Measurements from ENCODE around the gene PLEKHH2.

Gene PLEKHH2

GRCh38 chr2:43759195-43759594, 122.1 kb downstream of the PLEKHH2 start:
- H2BK120ac ChIP-seq (ENCODE audit: insufficient read depth, low read length, poor library complexity) = no peak overlapping the region
- no peaks in the 10 kb centered on the region for H3K79me2 ChIP-seq (ENCODE audit: control insufficient read depth, insufficient read depth, low read length, poor library complexity)
- no peak overlapping the region for H3K4me2 ChIP-seq (ENCODE audit: low read length)
- H3K4ac ChIP-seq (ENCODE audit: low read depth, low read length) = no peak overlapping the region
- H2BK5ac ChIP-seq (ENCODE audit: low read depth, low read length, poor library complexity) = no peak overlapping the region
- no peak overlapping the region for H4K12ac ChIP-seq (ENCODE audit: low read depth, low read length)
- H3K9me3 ChIP-seq (ENCODE audit: insufficient read depth, low read depth, low read length) = no peaks in the 10 kb centered on the region
- no peak overlapping the region for H3K9ac ChIP-seq (ENCODE audit: low read length)
- H2AFZ ChIP-seq (ENCODE audit: insufficient read depth, low read length, poor library complexity) = no peak overlapping the region
- H3K4me1 ChIP-seq (ENCODE audit: control insufficient read depth in 1 of 2, insufficient read depth in 2 of 2, low read length in 2 of 2) = no peaks in the 10 kb centered on the region
- no peaks in the 10 kb centered on the region for H3K36me3 ChIP-seq (ENCODE audit: control insufficient read depth in 1 of 2, insufficient read depth in 2 of 2, low read length in 2 of 2)
- no peaks in the 10 kb centered on the region for H3K27me3 ChIP-seq (ENCODE audit: insufficient read depth, low read length)
- H3K14ac ChIP-seq (ENCODE audit: low read length) = no peak overlapping the region
- no peak overlapping the region for H3K4me3 ChIP-seq (ENCODE audit: low read depth, low read length)
- no peak overlapping the region for H4K91ac ChIP-seq (ENCODE audit: low read depth, low read length)
- no peak for DNase-seq
- no peak overlapping the region for H2AK5ac ChIP-seq (ENCODE audit: low read length)
- H2BK12ac ChIP-seq (ENCODE audit: low read length) = no peak overlapping the region
- no peak overlapping the region for H4K8ac ChIP-seq (ENCODE audit: low read depth, low read length)
- no peak overlapping the region for H3K27ac ChIP-seq (ENCODE audit: low read depth, low read length)
- no peaks in the 10 kb centered on the region for H3K79me1 ChIP-seq (ENCODE audit: low read length)
- H3K18ac ChIP-seq (ENCODE audit: low read length) = no peak overlapping the region
- H3K23ac ChIP-seq (ENCODE audit: low read length) = no peak overlapping the region

GRCh38 chr2:43762286-43762685, 125.2 kb downstream of the PLEKHH2 start:
- no peak overlapping the region for H4K8ac ChIP-seq (ENCODE audit: low read depth, low read length)
- no peak overlapping the region for H3K23ac ChIP-seq (ENCODE audit: low read length)
- no peak overlapping the region for H2AFZ ChIP-seq (ENCODE audit: insufficient read depth, low read length, poor library complexity)
- H3K4me2 ChIP-seq (ENCODE audit: low read length) = no peak overlapping the region
- H2BK12ac ChIP-seq (ENCODE audit: low read length) = no peak overlapping the region
- H3K14ac ChIP-seq (ENCODE audit: low read length) = no peak overlapping the region
- H3K9me3 ChIP-seq (ENCODE audit: insufficient read depth, low read depth, low read length) = peaks cover 2% of the 10 kb centered on the region
- H4K91ac ChIP-seq (ENCODE audit: low read depth, low read length) = no peak overlapping the region
- no peaks in the 10 kb centered on the region for H3K79me2 ChIP-seq (ENCODE audit: control insufficient read depth, insufficient read depth, low read length, poor library complexity)
- no peak overlapping the region for H3K27ac ChIP-seq (ENCODE audit: low read depth, low read length)
- no peak overlapping the region for H2BK120ac ChIP-seq (ENCODE audit: insufficient read depth, low read length, poor library complexity)
- no peak overlapping the region for H2AK5ac ChIP-seq (ENCODE audit: low read length)
- no CpG with 5 or more reads among the region's 3 CpGs for WGBS (ENCODE audit: extremely low coverage, insufficient coverage, insufficient read length)
- H3K4me1 ChIP-seq (ENCODE audit: control insufficient read depth in 1 of 2, insufficient read depth in 2 of 2, low read length in 2 of 2) = no peaks in the 10 kb centered on the region
- no peak overlapping the region for H4K12ac ChIP-seq (ENCODE audit: low read depth, low read length)
- DNase-seq = no peak
- no peaks in the 10 kb centered on the region for H3K27me3 ChIP-seq (ENCODE audit: insufficient read depth, low read length)
- H3K79me1 ChIP-seq (ENCODE audit: low read length) = no peaks in the 10 kb centered on the region
- no peak overlapping the region for H3K4me3 ChIP-seq (ENCODE audit: low read depth, low read length)
- no peaks in the 10 kb centered on the region for H3K36me3 ChIP-seq (ENCODE audit: control insufficient read depth in 1 of 2, insufficient read depth in 2 of 2, low read length in 2 of 2)
- no peak overlapping the region for H3K4ac ChIP-seq (ENCODE audit: low read depth, low read length)
- no peak overlapping the region for H2BK5ac ChIP-seq (ENCODE audit: low read depth, low read length, poor library complexity)
- no peak overlapping the region for H3K18ac ChIP-seq (ENCODE audit: low read length)
- no peak overlapping the region for H3K9ac ChIP-seq (ENCODE audit: low read length)

GRCh38 chr2:43763091-43763490, 126.0 kb downstream of the PLEKHH2 start:
- no CpG with 5 or more reads among the region's 2 CpGs for WGBS (ENCODE audit: extremely low coverage, insufficient coverage, insufficient read length)
- H3K79me1 ChIP-seq (ENCODE audit: low read length) = no peaks in the 10 kb centered on the region
- H3K27ac ChIP-seq (ENCODE audit: low read depth, low read length) = no peak overlapping the region
- no peaks in the 10 kb centered on the region for H3K79me2 ChIP-seq (ENCODE audit: control insufficient read depth, insufficient read depth, low read length, poor library complexity)
- no peak overlapping the region for H3K9ac ChIP-seq (ENCODE audit: low read length)
- DNase-seq = no peak
- no peak overlapping the region for H2AK5ac ChIP-seq (ENCODE audit: low read length)
- peaks cover 2% of the 10 kb centered on the region for H3K9me3 ChIP-seq (ENCODE audit: insufficient read depth, low read depth, low read length)
- H3K36me3 ChIP-seq (ENCODE audit: control insufficient read depth in 1 of 2, insufficient read depth in 2 of 2, low read length in 2 of 2) = no peaks in the 10 kb centered on the region
- no peaks in the 10 kb centered on the region for H3K27me3 ChIP-seq (ENCODE audit: insufficient read depth, low read length)
- H3K4me3 ChIP-seq (ENCODE audit: low read depth, low read length) = no peak overlapping the region
- H3K4me2 ChIP-seq (ENCODE audit: low read length) = no peak overlapping the region
- H3K18ac ChIP-seq (ENCODE audit: low read length) = no peak overlapping the region
- H2BK5ac ChIP-seq (ENCODE audit: low read depth, low read length, poor library complexity) = no peak overlapping the region
- H2BK120ac ChIP-seq (ENCODE audit: insufficient read depth, low read length, poor library complexity) = no peak overlapping the region
- H4K12ac ChIP-seq (ENCODE audit: low read depth, low read length) = no peak overlapping the region
- H3K14ac ChIP-seq (ENCODE audit: low read length) = no peak overlapping the region
- H2BK12ac ChIP-seq (ENCODE audit: low read length) = no peak overlapping the region
- no peaks in the 10 kb centered on the region for H3K4me1 ChIP-seq (ENCODE audit: control insufficient read depth in 1 of 2, insufficient read depth in 2 of 2, low read length in 2 of 2)
- H3K4ac ChIP-seq (ENCODE audit: low read depth, low read length) = no peak overlapping the region
- H4K8ac ChIP-seq (ENCODE audit: low read depth, low read length) = no peak overlapping the region
- no peak overlapping the region for H4K91ac ChIP-seq (ENCODE audit: low read depth, low read length)
- no peak overlapping the region for H2AFZ ChIP-seq (ENCODE audit: insufficient read depth, low read length, poor library complexity)
- no peak overlapping the region for H3K23ac ChIP-seq (ENCODE audit: low read length)

- no peak for DNase-seq
- Histone ChIP-seq H3K27ac (ENCODE audit: low read depth, low read length) (no peak overlapping the region), H3K23ac (ENCODE audit: low read length) (no peak overlapping the region), H3K18ac (ENCODE audit: low read length) (no peak overlapping the region), H2BK120ac (ENCODE audit: insufficient read depth, low read length, poor library complexity) (no peak overlapping the region), H3K79me2 (ENCODE audit: control insufficient read depth, insufficient read depth, low read length, poor library complexity) (no peaks in the 10 kb centered on the region), H3K9ac (ENCODE audit: low read length) (no peak overlapping the region), H3K36me3 (ENCODE audit: control insufficient read depth in 1 of 2, insufficient read depth in 2 of 2, low read length in 2 of 2) (no peaks in the 10 kb centered on the region), H3K4ac (ENCODE audit: low read depth, low read length) (no peak overlapping the region), H3K4me1 (ENCODE audit: control insufficient read depth in 1 of 2, insufficient read depth in 2 of 2, low read length in 2 of 2) (no peaks in the 10 kb centered on the region), H3K14ac (ENCODE audit: low read length) (no peak overlapping the region), H3K79me1 (ENCODE audit: low read length) (no peaks in the 10 kb centered on the region), H2AK5ac (ENCODE audit: low read length) (no peak overlapping the region), H3K4me2 (ENCODE audit: low read length) (no peak overlapping the region), H3K27me3 (ENCODE audit: insufficient read depth, low read length) (no peaks in the 10 kb centered on the region), H2BK5ac (ENCODE audit: low read depth, low read length, poor library complexity) (no peak overlapping the region), H3K4me3 (ENCODE audit: low read depth, low read length) (no peak overlapping the region), H4K91ac (ENCODE audit: low read depth, low read length) (no peak overlapping the region), H3K9me3 (ENCODE audit: insufficient read depth, low read depth, low read length) (peaks cover 2% of the 10 kb centered on the region), H4K12ac (ENCODE audit: low read depth, low read length) (no peak overlapping the region), H2AFZ (ENCODE audit: insufficient read depth, low read length, poor library complexity) (no peak overlapping the region), H4K8ac (ENCODE audit: low read depth, low read length) (no peak overlapping the region), H2BK12ac (ENCODE audit: low read length) (no peak overlapping the region)
- no CpG with 5 or more reads among the region's 1 CpG for WGBS (ENCODE audit: extremely low coverage, insufficient coverage, insufficient read length)
Observed at GRCh38 chr2:43764086-43764705, 127.1 kb downstream of the PLEKHH2 start.

All from trophoblast cell (in vitro differentiated cells and primary cell).